ENCODE results near the gene ICA1.

The ICA1 gene

DNA sequence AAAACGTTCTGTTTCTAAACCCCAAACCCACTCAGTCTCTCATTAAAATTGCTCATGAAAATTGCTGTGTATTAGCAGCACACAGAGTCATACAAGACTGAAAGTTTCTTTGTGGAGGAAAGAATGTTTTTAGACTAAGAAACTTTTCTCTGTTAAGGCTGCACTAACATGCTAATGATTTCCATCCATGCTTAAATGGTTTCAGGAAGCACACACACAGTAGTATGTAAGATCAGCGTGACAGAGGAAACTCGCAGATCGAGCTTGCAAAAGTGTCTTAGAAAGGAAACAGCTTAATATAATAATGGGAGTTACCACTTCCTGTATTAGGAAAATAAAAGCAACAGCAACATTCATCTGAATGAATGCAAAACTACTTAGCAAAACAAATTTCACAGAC is 112.7 kb downstream of the ICA1 start:
- Histone ChIP-seq H3K4me1 (ENCODE audit: low read length) (no peaks in the 10 kb centered on the region), H2AFZ (ENCODE audit: low read length) (no peak overlapping the region), H4K20me1 (ENCODE audit: insufficient read depth, low read length) (no peaks in the 10 kb centered on the region), H3K27me3 (replicated peaks; ENCODE audit: insufficient read depth, low read length) (no peaks in the 10 kb centered on the region), H3K9me3 (replicated peaks; ENCODE audit: insufficient read depth, low read length) (no peaks in the 10 kb centered on the region), H3K27ac (ENCODE audit: low read length) (no peak overlapping the region), H3K79me2 (ENCODE audit: low read length) (no peaks in the 10 kb centered on the region), H3K4me3 (ENCODE audit: low read length) (no peak overlapping the region), H3K4me2 (ENCODE audit: low read depth, low read length) (no peak overlapping the region), H3K36me3 (replicated peaks; ENCODE audit: insufficient read depth, low read length) (no peaks in the 10 kb centered on the region), H3F3A (ENCODE audit: insufficient read depth, low read length) (no peaks in the 10 kb centered on the region), H3K9me2 (replicated peaks; ENCODE audit: insufficient read depth, low read length) (no peaks in the 10 kb centered on the region), H3K9ac (ENCODE audit: low read length) (no peak overlapping the region)
- DNase-seq, result no peak
- TF ChIP-seq EZH2phosphoT487 (IDR thresholded peaks at IDR 0.05; ENCODE audit: low read length) (no peak), EZH2 (optimal IDR thresholded peaks at IDR 0.05; ENCODE audit: low read depth, low read length) (no peak)
- TF ChIP-seq, protein P1, sequence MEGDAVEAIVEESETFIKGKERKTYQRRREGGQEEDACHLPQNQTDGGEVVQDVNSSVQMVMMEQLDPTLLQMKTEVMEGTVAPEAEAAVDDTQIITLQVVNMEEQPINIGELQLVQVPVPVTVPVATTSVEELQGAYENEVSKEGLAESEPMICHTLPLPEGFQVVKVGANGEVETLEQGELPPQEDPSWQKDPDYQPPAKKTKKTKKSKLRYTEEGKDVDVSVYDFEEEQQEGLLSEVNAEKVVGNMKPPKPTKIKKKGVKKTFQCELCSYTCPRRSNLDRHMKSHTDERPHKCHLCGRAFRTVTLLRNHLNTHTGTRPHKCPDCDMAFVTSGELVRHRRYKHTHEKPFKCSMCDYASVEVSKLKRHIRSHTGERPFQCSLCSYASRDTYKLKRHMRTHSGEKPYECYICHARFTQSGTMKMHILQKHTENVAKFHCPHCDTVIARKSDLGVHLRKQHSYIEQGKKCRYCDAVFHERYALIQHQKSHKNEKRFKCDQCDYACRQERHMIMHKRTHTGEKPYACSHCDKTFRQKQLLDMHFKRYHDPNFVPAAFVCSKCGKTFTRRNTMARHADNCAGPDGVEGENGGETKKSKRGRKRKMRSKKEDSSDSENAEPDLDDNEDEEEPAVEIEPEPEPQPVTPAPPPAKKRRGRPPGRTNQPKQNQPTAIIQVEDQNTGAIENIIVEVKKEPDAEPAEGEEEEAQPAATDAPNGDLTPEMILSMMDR (IDR thresholded peaks at IDR 0.05; ENCODE audit: low read length), result no peak

DNA sequence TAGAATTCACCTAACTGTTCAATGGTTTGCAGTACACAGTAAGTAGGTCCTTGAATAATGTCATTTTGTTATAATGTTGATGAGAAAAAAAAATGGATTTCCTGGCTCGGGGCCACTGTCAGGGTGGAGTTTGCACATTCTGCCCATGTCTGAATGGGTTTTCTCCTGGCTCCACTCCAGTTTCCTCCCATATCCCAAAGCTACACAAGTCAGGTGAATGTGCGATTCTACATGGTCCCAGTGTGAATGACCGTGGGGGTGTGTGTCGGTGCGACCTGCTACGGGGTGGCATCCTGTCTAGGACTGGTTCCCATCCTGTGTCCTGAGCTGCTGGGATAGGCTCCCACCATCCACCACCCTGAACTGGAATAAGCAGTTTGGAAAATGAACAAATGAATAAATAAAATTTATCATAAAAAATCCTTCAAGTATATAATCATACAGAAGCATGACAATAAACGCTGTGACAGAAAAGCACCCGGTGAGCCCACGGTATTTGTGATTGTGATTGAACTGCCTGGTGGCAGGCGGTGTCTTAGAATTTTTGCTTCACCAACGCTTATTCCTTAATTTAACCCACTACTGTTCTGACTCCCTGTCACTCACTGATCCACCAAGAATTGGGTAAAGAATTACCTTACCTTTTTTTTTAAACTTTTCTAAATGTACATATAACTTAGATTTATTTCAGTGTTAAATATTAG is 114.1 kb downstream of the ICA1 start:
- DNase-seq, result no peak
- H3K4me2 ChIP-seq (ENCODE audit: low read depth, low read length), result no peak overlapping the region

DNA sequence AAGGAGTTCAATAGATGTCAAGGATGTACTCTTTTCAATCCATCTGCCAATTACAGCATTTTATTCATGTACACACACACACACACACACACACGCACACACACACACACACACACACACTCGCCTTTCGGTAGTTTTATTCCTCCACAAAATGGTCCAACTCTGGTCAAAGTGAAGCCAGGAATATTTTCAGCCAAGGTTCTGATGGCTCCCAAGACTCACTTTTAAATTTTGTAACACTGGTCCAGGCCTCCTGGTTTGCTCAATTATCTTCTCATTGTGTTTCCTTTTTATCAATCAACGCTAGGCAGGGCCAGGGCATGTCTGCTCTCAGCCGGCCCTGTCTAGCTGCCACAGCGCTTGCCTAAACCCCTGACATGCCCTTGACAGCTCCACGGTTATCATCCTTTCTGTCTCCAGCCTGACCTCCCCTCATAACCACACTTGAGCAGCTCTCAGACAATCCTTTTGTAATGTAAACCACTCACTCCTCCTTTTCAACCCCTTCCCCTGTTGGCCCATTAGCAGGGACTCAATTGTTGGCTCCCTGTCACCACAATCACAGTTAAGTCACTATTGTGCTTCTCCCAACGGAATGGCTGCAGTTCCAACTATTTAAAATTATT is 115.1 kb downstream of the ICA1 start:
- H3K79me2 ChIP-seq (ENCODE audit: low read length), result no peaks in the 10 kb centered on the region
- no peaks in the 10 kb centered on the region for H3K36me3 ChIP-seq (replicated peaks; ENCODE audit: insufficient read depth, low read length)
- no peaks in the 10 kb centered on the region for H3K9me3 ChIP-seq (replicated peaks; ENCODE audit: insufficient read depth, low read length)
- H3K9me2 ChIP-seq (replicated peaks; ENCODE audit: insufficient read depth, low read length), result no peaks in the 10 kb centered on the region
- H4K20me1 ChIP-seq (ENCODE audit: insufficient read depth, low read length), result no peaks in the 10 kb centered on the region
- no peak overlapping the region for H3K27ac ChIP-seq (ENCODE audit: low read length)
- no peaks in the 10 kb centered on the region for H3F3A ChIP-seq (ENCODE audit: insufficient read depth, low read length)
- no peaks in the 10 kb centered on the region for H3K4me1 ChIP-seq (ENCODE audit: low read length)
- TF ChIP-seq EZH2phosphoT487 (IDR thresholded peaks at IDR 0.05; ENCODE audit: low read length) (no peak), EZH2 (optimal IDR thresholded peaks at IDR 0.05; ENCODE audit: low read depth, low read length) (no peak)
- TF ChIP-seq, protein P1 (IDR thresholded peaks at IDR 0.05; ENCODE audit: low read length), result no peak
- DNase-seq, result no peak
- no peak overlapping the region for H3K4me3 ChIP-seq (ENCODE audit: low read length)
- no peak overlapping the region for H3K4me2 ChIP-seq (ENCODE audit: low read depth, low read length)
- no peaks in the 10 kb centered on the region for H3K27me3 ChIP-seq (replicated peaks; ENCODE audit: insufficient read depth, low read length)
- no peak overlapping the region for H2AFZ ChIP-seq (ENCODE audit: low read length)
- H3K9ac ChIP-seq (ENCODE audit: low read length), result no peak overlapping the region

More for the DNA sequence above, 114.1 kb downstream of the ICA1 start:
- Histone ChIP-seq H2AFZ (ENCODE audit: low read length) (no peak overlapping the region), H3F3A (ENCODE audit: insufficient read depth, low read length) (no peaks in the 10 kb centered on the region), H3K9me3 (replicated peaks; ENCODE audit: insufficient read depth, low read length) (no peaks in the 10 kb centered on the region), H3K9me2 (replicated peaks; ENCODE audit: insufficient read depth, low read length) (no peaks in the 10 kb centered on the region), H3K36me3 (replicated peaks; ENCODE audit: insufficient read depth, low read length) (no peaks in the 10 kb centered on the region), H3K79me2 (ENCODE audit: low read length) (no peaks in the 10 kb centered on the region), H3K9ac (ENCODE audit: low read length) (no peak overlapping the region), H3K27ac (ENCODE audit: low read length) (no peak overlapping the region), H3K27me3 (replicated peaks; ENCODE audit: insufficient read depth, low read length) (no peaks in the 10 kb centered on the region), H3K4me1 (ENCODE audit: low read length) (no peaks in the 10 kb centered on the region), H4K20me1 (ENCODE audit: insufficient read depth, low read length) (no peaks in the 10 kb centered on the region), H3K4me3 (ENCODE audit: low read length) (no peak overlapping the region)
- TF ChIP-seq EZH2 (optimal IDR thresholded peaks at IDR 0.05; ENCODE audit: low read depth, low read length) (no peak), EZH2phosphoT487 (IDR thresholded peaks at IDR 0.05; ENCODE audit: low read length) (no peak)
- TF ChIP-seq, protein P1 (IDR thresholded peaks at IDR 0.05; ENCODE audit: low read length), result no peak
